ENCODE measurements around the gene JARID2.

- TF ChIP-seq CTCF (IDR thresholded peaks at IDR 0.05) (no peak), POLR2A (IDR thresholded peaks at IDR 0.05) (no peak), POLR2AphosphoS5 (IDR thresholded peaks at IDR 0.05; ENCODE audit: insufficient read depth in 1 of 2, low read depth in 1 of 2) (no peak)
Measured at GRCh38 chr6:15495375-15495901, 249.6 kb downstream of the JARID2 start.
